Kidney epithelial cell (primary cell): Measurements from ENCODE around the gene LAMA5. TPM values are rescaled to one million over a fixed set of nuclear protein-coding genes. Genes with fewer than 3 reads are reported as not detected.

Experiments
- DNase-seq: peaks from one replicate; pipeline ENCODE4 v3.0.0-alpha.2; 2010; ENCODE audit warnings: low read depth
- H3K27me3 ChIP-seq: 2 replicates; pipeline ENCODE4 v1.6.0; 2011; ENCODE audit warnings: low read length; ENCODE audit not compliant: control insufficient read depth, insufficient read depth
- H3K36me3 ChIP-seq: 2 replicates; pipeline ENCODE4 v1.5.1; 2011; ENCODE audit warnings: low read length; ENCODE audit not compliant: control insufficient read depth, insufficient read depth
- H3K4me3 ChIP-seq: 2 replicates; pipeline ENCODE4 v1.5.1; 2011; ENCODE audit warnings: low read depth, mild to moderate bottlenecking, control low read depth, low read length
- CTCF ChIP-seq: IDR thresholded peaks from 2 replicates; pipeline ENCODE4 v1.5.1; 2011; ENCODE audit warnings: mild to moderate bottlenecking, moderate library complexity, low read length, control low read depth, inconsistent platforms; ENCODE audit not compliant: insufficient read depth, poor library complexity, severe bottlenecking
- total RNA-seq: library from RNA; depleted of rRNA; stranded (reverse); fragments of >200 nt; gene quantifications from 2 replicates; pipeline ENCODE4 v1.2.3, GENCODE V29; 2015

LAMA5 gene
- total RNA-seq, 1 donor from 2014 or later, result 359 TPM

- Histone ChIP-seq H3K27me3 (no peaks in the 10 kb centered on the region), H3K4me3 (no peak overlapping the region), H3K36me3 (peaks cover 2% of the 10 kb centered on the region)
- no peak for TF ChIP-seq CTCF
- no peak for DNase-seq
Observed at GRCh38 chr20:62280303-62280702, 86.8 kb downstream of the LAMA5 start.

GRCh38 chr20:62277253-62277652 lies 89.9 kb downstream of the LAMA5 start:
- no peak for DNase-seq
- Histone ChIP-seq H3K36me3 (peaks cover 2% of the 10 kb centered on the region), H3K4me3 (no peak overlapping the region), H3K27me3 (no peaks in the 10 kb centered on the region)
- TF ChIP-seq CTCF, result no peak

- H3K36me3 ChIP-seq, result no peaks in the 10 kb centered on the region
- no peak overlapping the region for H3K4me3 ChIP-seq
- H3K27me3 ChIP-seq, result no peaks in the 10 kb centered on the region
- no peak for TF ChIP-seq CTCF
- DNase-seq, result no peak
Observed at GRCh38 chr20:62276439-62276838, 90.7 kb downstream of the LAMA5 start.

GRCh38 chr20:62275219-62275618 lies 91.9 kb downstream of the LAMA5 start:
- no peak for DNase-seq
- no peak overlapping the region for H3K4me3 ChIP-seq

GRCh38 chr20:62274332-62274950 lies 92.7 kb downstream of the LAMA5 start:
- peak; percentile 10 for DNase-seq
- H3K27me3 ChIP-seq, result no peaks in the 10 kb centered on the region
- H3K36me3 ChIP-seq, result no peaks in the 10 kb centered on the region
- H3K4me3 ChIP-seq, result no peak overlapping the region
- TF ChIP-seq CTCF, result no peak

More at GRCh38 chr20:62275219-62275618, 91.9 kb downstream of the LAMA5 start:
- H3K27me3 ChIP-seq, result no peaks in the 10 kb centered on the region
- no peak for TF ChIP-seq CTCF
- no peaks in the 10 kb centered on the region for H3K36me3 ChIP-seq

- Histone ChIP-seq H3K36me3 (no peaks in the 10 kb centered on the region), H3K4me3 (no peak overlapping the region), H3K27me3 (no peaks in the 10 kb centered on the region)
- TF ChIP-seq CTCF, result no peak
- no peak for DNase-seq
Observed at GRCh38 chr20:62273416-62273815, 93.7 kb downstream of the LAMA5 start.
